Measurements from ENCODE around the gene ADI1. TPM values are rescaled to one million over a fixed set of nuclear protein-coding genes. Genes with fewer than 3 reads are reported as not detected.

Gene ADI1
- total RNA-seq, 4 donors from 2014 or later, result 43.7 to 207 (median 71.0) TPM

DNA sequence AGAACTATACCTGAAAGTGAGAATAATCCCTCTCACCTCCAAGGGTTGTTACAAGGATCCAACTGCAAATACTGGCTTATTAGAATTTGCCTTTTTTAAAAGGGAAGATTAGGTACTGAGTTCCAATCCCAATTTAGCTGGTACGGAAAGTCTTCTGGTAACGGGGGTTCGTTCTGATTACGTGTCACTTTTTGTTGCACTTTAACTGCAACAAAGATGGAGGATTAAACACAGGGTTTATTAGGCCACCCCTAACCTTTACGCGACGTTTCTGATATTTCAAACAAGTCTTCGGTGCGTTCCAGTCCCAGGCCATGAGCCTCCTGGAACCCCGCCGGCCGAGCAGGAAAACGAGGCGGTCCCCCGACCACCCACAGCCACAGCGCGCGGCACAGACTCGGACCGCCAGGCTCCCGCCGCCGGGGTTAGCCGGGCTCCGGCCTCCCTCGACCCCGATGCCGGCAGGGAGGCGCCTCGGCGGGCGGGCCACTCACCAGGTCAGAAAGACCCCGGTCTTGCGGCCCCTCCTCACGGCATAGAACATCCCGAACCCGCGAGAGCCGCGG is 38.4 kb upstream of the ADI1 start:
- no peaks in the 10 kb centered on the region for H3K9me3 ChIP-seq
- no peak for TF ChIP-seq POLR2A (IDR thresholded peaks at IDR 0.05)
- TF ChIP-seq, protein P1, sequence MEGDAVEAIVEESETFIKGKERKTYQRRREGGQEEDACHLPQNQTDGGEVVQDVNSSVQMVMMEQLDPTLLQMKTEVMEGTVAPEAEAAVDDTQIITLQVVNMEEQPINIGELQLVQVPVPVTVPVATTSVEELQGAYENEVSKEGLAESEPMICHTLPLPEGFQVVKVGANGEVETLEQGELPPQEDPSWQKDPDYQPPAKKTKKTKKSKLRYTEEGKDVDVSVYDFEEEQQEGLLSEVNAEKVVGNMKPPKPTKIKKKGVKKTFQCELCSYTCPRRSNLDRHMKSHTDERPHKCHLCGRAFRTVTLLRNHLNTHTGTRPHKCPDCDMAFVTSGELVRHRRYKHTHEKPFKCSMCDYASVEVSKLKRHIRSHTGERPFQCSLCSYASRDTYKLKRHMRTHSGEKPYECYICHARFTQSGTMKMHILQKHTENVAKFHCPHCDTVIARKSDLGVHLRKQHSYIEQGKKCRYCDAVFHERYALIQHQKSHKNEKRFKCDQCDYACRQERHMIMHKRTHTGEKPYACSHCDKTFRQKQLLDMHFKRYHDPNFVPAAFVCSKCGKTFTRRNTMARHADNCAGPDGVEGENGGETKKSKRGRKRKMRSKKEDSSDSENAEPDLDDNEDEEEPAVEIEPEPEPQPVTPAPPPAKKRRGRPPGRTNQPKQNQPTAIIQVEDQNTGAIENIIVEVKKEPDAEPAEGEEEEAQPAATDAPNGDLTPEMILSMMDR (IDR thresholded peaks at IDR 0.05), result no peak
- H3K4me1 ChIP-seq, result peaks cover 0 to 18% (median 2%) of the 10 kb centered on the region in 4 donors
- DNase-seq, result no peak
- H3K36me3 ChIP-seq, result peaks cover 0 to 34% (median 0%) of the 10 kb centered on the region in 3 donors
- peak overlapping the region; percentile 71 to 100 (median 90) for H3K4me3 ChIP-seq
- H3K27me3 ChIP-seq, result no peaks in the 10 kb centered on the region
- peak overlapping the region; percentile 84 to 99 (median 94) for H3K27ac ChIP-seq

DNA sequence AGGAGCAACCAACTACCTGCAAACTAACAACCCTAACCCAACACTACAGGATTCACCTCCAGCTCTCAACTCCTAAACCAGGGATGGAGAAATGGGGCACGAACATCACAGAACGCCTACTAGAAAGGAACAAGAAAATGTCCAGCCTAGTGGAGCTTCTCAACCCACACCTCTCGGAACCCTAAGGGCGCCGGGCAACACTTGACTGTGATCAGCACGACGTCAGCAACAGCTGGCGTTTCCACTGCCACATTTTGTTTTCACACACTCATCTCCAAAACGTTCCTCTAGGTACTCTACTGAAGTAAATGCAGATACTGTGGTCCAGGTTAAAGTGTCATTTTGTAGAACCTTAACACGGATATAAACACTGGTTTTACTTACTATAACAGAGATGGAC is 34.6 kb upstream of the ADI1 start:
- no peak overlapping the region for H3K27ac ChIP-seq
- no peaks in the 10 kb centered on the region for H3K27me3 ChIP-seq
- peaks cover 0 to 14% (median 2%) of the 10 kb centered on the region in 4 donors for H3K4me1 ChIP-seq
- TF ChIP-seq POLR2A (IDR thresholded peaks at IDR 0.05), result no peak
- TF ChIP-seq, protein P1 (IDR thresholded peaks at IDR 0.05), result no peak
- DNase-seq, result no peak
- no peaks in the 10 kb centered on the region for H3K9me3 ChIP-seq
- no peak overlapping the region for H3K4me3 ChIP-seq
- peaks cover 0 to 70% (median 0%) of the 10 kb centered on the region in 3 donors for H3K36me3 ChIP-seq

DNA sequence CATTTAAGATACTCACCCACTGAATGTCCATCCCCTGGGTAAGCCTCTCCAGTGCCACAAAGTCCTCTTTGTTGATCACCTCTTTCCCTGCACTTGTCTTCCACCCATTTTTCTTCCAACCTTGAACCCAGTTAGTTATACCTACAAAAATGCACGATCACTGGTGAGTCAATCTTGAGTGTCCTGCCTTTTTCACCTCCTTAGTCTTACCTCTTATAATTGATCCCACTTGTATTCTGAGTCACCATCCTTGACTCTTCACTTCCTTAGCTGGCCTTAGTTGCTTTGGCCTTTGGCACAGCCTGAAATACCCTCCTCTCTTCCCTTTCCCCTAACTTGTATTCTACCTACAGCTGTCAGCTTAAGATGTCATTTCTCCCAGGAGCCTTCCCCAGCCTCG is 28.6 kb upstream of the ADI1 start:
- H3K36me3 ChIP-seq, result peaks cover 0 to 98% (median 3%) of the 10 kb centered on the region in 3 donors
- no peaks in the 10 kb centered on the region for H3K27me3 ChIP-seq
- no peaks in the 10 kb centered on the region for H3K9me3 ChIP-seq
- DNase-seq, result no peak
- H3K27ac ChIP-seq, result no peak overlapping the region
- H3K4me3 ChIP-seq, result no peak overlapping the region
- H3K4me1 ChIP-seq, result no peaks in the 10 kb centered on the region
- TF ChIP-seq, protein P1 (IDR thresholded peaks at IDR 0.05), result no peak
- TF ChIP-seq POLR2A (IDR thresholded peaks at IDR 0.05), result no peak

DNA sequence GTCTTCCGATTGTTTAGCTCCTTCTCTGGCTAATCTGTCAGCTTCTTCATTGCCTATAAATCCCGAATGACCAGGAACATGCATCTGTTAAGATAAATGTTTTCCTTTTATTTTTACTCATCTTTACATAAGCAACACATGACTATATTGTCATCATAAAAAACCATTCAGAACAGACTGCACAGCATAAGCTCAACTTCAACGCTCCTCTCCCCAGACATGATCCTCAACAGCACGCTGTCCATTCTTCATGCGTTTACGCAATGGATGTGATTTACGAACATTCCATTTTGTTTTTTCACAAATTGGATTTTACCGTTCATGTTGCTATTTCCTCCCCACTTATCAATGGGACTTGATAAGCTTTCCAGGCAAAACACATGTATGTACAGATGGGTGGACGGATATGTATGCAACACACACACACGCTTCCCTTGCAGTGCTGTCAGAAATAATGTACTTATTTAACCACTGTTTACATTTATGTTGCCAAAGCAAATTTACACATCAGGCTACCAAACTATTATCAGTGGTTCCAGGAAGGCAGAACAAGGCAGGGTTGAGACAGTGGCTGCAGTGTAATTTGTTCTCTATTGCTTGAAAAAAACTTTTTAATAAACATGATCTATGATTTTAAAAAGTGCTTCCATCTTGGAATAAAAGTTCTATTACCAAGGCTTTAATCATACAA is 26.6 kb upstream of the ADI1 start:
- peaks cover 0 to 99% (median 3%) of the 10 kb centered on the region in 3 donors for H3K36me3 ChIP-seq
- no peak for DNase-seq
- H3K9me3 ChIP-seq, result no peaks in the 10 kb centered on the region
- H3K27me3 ChIP-seq, result no peaks in the 10 kb centered on the region
- H3K27ac ChIP-seq, result no peak overlapping the region
- no peak overlapping the region for H3K4me3 ChIP-seq
- TF ChIP-seq, protein P1 (IDR thresholded peaks at IDR 0.05), result no peak
- TF ChIP-seq POLR2A (IDR thresholded peaks at IDR 0.05), result no peak
- H3K4me1 ChIP-seq, result no peaks in the 10 kb centered on the region

DNA sequence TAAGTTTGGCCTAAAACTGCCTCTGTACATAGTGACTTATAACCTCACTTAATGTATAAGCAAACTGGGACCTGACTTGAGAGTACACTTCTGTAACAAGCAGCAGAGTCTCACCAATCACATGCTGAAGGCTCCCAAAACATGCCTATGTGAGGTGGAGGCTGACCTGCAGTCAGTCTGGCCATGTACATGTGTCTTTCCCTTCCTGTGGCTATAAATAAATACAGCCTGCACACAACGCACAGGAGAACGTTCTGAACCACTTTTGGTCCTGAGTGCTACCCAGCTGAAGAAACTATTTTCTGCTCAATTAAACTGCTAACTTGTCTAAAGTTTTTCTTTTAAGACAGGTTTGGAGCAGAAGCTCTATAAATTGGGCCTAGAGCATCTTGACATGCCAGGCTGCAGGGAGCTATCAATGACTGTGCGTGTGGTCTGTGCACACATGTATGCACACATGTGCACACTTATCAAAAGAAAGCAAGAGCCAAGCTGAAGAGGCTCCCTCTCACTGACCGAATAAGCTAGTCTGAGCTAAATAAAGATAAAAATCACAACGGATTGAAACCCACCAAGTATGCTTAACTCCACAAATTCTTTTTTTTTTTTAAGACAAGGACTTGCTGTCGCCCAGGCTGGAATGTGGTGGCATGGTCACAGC is 23.8 kb upstream of the ADI1 start:
- Histone ChIP-seq H3K4me3 (no peak overlapping the region), H3K27ac (no peak overlapping the region), H3K36me3 (peaks cover 0 to 85% (median 3%) of the 10 kb centered on the region in 3 donors), H3K27me3 (no peaks in the 10 kb centered on the region), H3K4me1 (no peaks in the 10 kb centered on the region), H3K9me3 (no peaks in the 10 kb centered on the region)
- TF ChIP-seq POLR2A (IDR thresholded peaks at IDR 0.05), result no peak
- TF ChIP-seq, protein P1 (IDR thresholded peaks at IDR 0.05), result no peak
- no peak for DNase-seq
